ENCODE data around the gene CHRM1. TPM values are rescaled to one million over a fixed set of nuclear protein-coding genes. Genes with fewer than 3 reads are reported as not detected.

Gene CHRM1
- total RNA-seq, 1 donor from 2014 or later: 0.29 TPM

DNA sequence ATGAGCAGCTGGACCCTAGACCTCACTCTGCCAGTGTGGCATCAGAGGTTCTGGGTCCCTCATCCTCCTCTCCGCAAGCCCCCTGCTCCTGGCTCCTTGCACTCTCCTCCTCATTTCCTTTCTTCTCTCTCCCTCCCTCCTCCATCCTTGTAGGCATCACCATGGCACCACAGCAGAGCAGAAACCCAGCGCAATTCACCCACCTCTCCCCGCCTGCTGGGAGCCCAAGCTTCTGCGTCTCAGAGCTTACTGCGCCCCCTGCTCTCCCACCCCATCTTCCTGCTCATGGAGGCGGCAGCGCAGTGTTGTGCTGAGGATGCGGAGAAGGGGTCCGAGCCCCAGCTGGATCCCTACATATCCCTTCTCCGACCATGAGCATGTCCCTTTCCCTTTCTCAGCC lies 1.7 kb downstream of the CHRM1 start:
- H3K27ac Mint-ChIP-seq: no peak overlapping the region
- no peak for DNase-seq (ENCODE audit: extremely low spot score, unreplicated experiment)
- peaks cover 25% of the 10 kb centered on the region for H3K4me1 Mint-ChIP-seq (ENCODE audit: unreplicated experiment)
- H3K4me3 Mint-ChIP-seq: no peak overlapping the region
- H3K9me3 Mint-ChIP-seq: no peaks in the 10 kb centered on the region
- TF ChIP-seq CTCF (conservative IDR thresholded peaks at IDR 0.05): no peak
- H3K27me3 Mint-ChIP-seq: peaks cover 26% of the 10 kb centered on the region
- H3K36me3 Mint-ChIP-seq: no peaks in the 10 kb centered on the region

DNA sequence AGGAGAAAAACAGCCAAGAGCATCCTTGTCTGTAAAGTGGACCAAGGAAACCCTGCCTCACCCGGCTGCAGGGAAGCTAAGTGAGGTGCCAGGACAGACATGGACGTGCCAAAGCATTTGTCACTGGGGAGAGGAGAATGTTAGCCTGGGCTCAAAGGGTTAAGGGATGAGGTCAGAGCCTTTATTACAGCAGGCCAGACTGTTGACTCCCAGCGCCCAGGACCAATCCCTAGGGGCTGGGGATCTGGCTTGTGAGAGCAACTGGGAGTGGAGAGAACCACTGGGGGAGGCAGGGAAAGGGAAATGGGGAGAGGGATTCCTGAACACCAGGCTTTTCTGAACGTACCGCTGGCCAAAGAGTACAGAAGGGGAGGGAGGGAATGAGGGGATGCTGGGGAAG lies 2.6 kb downstream of the CHRM1 start:
- H3K4me3 Mint-ChIP-seq: no peak overlapping the region
- no peak overlapping the region for H3K27ac Mint-ChIP-seq
- H3K4me1 Mint-ChIP-seq (ENCODE audit: unreplicated experiment): peaks cover 19% of the 10 kb centered on the region
- no peak for DNase-seq (ENCODE audit: extremely low spot score, unreplicated experiment)
- no peak for TF ChIP-seq CTCF (conservative IDR thresholded peaks at IDR 0.05)
- H3K9me3 Mint-ChIP-seq: no peaks in the 10 kb centered on the region
- no peaks in the 10 kb centered on the region for H3K36me3 Mint-ChIP-seq
- H3K27me3 Mint-ChIP-seq: peaks cover 18% of the 10 kb centered on the region

DNA sequence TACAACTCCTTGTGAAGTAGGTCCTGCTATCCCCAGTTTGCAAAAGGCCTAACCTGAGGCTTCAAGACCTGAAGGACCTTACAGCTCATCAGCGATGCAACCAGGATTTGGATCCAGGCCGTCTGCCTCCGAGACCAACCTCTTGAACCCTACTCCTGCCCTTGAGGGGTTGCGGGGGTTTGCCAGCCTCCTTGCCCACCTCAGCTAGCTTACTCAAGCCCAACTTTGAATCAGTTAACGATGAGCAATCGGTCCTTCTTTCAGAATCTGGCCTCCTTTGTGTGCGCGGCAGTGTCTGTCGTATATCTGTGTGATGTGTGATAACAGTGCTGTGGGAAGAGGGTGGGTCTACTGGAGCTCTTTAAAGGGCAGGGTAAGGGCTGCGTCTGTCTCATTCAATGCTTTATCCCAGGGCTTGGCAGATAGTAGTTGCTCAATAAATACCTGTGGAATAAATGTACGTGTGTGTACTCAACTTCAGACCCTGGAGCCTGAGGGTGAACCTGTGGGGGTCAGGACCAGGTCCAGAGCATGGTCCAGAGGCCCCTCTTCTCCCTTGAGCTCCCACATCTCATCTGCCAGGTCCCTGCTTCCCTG lies 3.2 kb downstream of the CHRM1 start:
- no peak for TF ChIP-seq CTCF (conservative IDR thresholded peaks at IDR 0.05)
- no peak for DNase-seq (ENCODE audit: extremely low spot score, unreplicated experiment)
- Mint-ChIP-seq H3K4me3 (no peak overlapping the region), H3K27me3 (peaks cover 15% of the 10 kb centered on the region), H3K9me3 (no peaks in the 10 kb centered on the region), H3K4me1 (ENCODE audit: unreplicated experiment) (peaks cover 17% of the 10 kb centered on the region), H3K27ac (no peak overlapping the region), H3K36me3 (no peaks in the 10 kb centered on the region)

GRCh38 chr11:62914416-62914815 lies 6.7 kb downstream of the CHRM1 start:
- DNase-seq (ENCODE audit: extremely low spot score, unreplicated experiment): no peak
- Mint-ChIP-seq H3K4me3 (no peak overlapping the region), H3K27ac (no peak overlapping the region), H3K4me1 (ENCODE audit: unreplicated experiment) (peaks cover 7% of the 10 kb centered on the region), H3K27me3 (no peaks in the 10 kb centered on the region), H3K9me3 (no peaks in the 10 kb centered on the region), H3K36me3 (no peaks in the 10 kb centered on the region)
- no peak for TF ChIP-seq CTCF (conservative IDR thresholded peaks at IDR 0.05)

DNA sequence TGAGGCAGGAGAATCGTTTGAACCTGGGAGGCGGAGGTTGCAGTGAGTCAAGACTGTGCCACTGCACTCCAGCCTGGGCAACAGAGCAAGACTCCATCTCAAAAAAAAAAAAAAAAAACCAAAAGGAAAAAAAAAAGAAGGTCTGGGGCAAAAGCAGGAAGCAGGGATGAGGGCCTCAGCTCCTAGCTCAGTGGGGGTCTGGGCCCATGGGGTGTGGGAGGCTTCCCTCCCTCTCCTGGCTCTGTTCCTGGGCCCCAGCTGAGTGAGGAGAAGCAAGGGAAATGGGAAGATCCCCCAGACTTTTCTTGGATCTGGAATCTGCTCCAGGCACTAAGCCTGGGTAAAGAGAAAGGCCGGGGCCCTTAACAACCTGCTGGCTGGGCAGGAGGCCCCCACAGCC lies 8.9 kb downstream of the CHRM1 start:
- Mint-ChIP-seq H3K36me3 (no peaks in the 10 kb centered on the region), H3K27me3 (no peaks in the 10 kb centered on the region), H3K4me1 (ENCODE audit: unreplicated experiment) (peaks cover 7% of the 10 kb centered on the region), H3K27ac (no peak overlapping the region), H3K9me3 (no peaks in the 10 kb centered on the region), H3K4me3 (no peak overlapping the region)
- TF ChIP-seq CTCF (conservative IDR thresholded peaks at IDR 0.05): no peak
- no peak for DNase-seq (ENCODE audit: extremely low spot score, unreplicated experiment)
